ENCODE measurements around the gene NPFF. TPM values are rescaled to one million over a fixed set of nuclear protein-coding genes. Genes with fewer than 3 reads are reported as not detected.

NPFF gene
- total and polyA plus RNA-seq, 10 of the 15 experiments (the other 5 are each of a cell fraction or from before 2014, with no cell fraction given): 0.21 to 0.69 (median 0.23) TPM; not detected in 7

- TF ChIP-seq ZBTB40 (IDR thresholded peaks at IDR 0.05; ENCODE audit: borderline replicate concordance): no peak
These were observed 17.2 kb upstream of the NPFF start (continued) for GRCh38 chr12:53524476-53524875.

GRCh38 chr12:53523131-53523530 is 15.8 kb upstream of the NPFF start:
- H3K4me1 ChIP-seq (ENCODE audit: control insufficient read depth, insufficient read depth, low read length): no peaks in the 10 kb centered on the region
- H3K27me3 ChIP-seq (replicated peaks in 1 of 2; ENCODE audit: control insufficient read depth in 2 of 2, insufficient read depth in 2 of 2, low read length in 1 of 2): no peaks in the 10 kb centered on the region
- ATAC-seq: no peak
- H3K9me3 ChIP-seq (replicated peaks; ENCODE audit: control insufficient read depth, insufficient read depth, low read length): no peaks in the 10 kb centered on the region
- no TSS peak for BruUV-seq (replicated peaks)
- peaks cover 5 to 13% of the 10 kb centered on the region in 2 experiments; a peak in 3 of 4 replicates for H3K36me3 ChIP-seq (ENCODE audit: control insufficient read depth in 2 of 2, insufficient read depth in 2 of 2, low read length in 1 of 2)
- no peaks in the 10 kb centered on the region for H3K79me2 ChIP-seq (ENCODE audit: control insufficient read depth, insufficient read depth, low read length)
- H3K4me3 ChIP-seq: no peak overlapping the region
- FAIRE-seq: no peak
- WGBS (ENCODE audit: insufficient coverage, insufficient replicate concordance, low lambda C conversion rate, missing lambda C conversion rate): 90% methylated on average over 3 of the region's 3 CpGs
- H2AFZ ChIP-seq (ENCODE audit: control insufficient read depth, low read depth, low read length): no peak overlapping the region
- in situ Hi-C loops (cut with MboI): no loop called here
- ChIA-PET SMC1A (ENCODE audit: uncharacterized antibody, unreplicated experiment) (interaction anchor here (0.6 to 0.8 kb wide), 2 partner anchors 11 to 111 kb away, joined by 3 read pairs; no protein-coding TSS in a partner anchor), POLR2A (no interaction called here), CTCF (interaction anchor here (0.6 to 1.1 kb wide), 3 partner anchors 14 to 1383 kb away, joined by 3 to 4 read pairs (median 3); no protein-coding TSS in a partner anchor), RAD21 (ENCODE audit: unreplicated experiment) (no interaction called here)
- no peak for DNase-seq (ENCODE audit: low read depth, low spot score)
- no peaks in the 10 kb centered on the region for H4K20me1 ChIP-seq (ENCODE audit: control insufficient read depth, insufficient read depth)
- no peak overlapping the region for H3K9ac ChIP-seq (ENCODE audit: control insufficient read depth, insufficient read depth, low read length)
- TF ChIP-seq SRF (IDR thresholded peaks at IDR 0.05; ENCODE audit: low read depth in 2 of 2, low read length in 2 of 2): no peak
- TF ChIP-seq ZNF207 (IDR thresholded peaks at IDR 0.05; ENCODE audit: borderline replicate concordance): no peak
- intact Hi-C loops (cut with micrococcal nuclease; ENCODE audit: unreplicated experiment): no loop called here
- H3K4me2 ChIP-seq (ENCODE audit: control insufficient read depth, insufficient read depth): no peak overlapping the region
- H3K27ac ChIP-seq (ENCODE audit: control insufficient read depth, insufficient read depth): no peak overlapping the region

Data from GM12878 (cell line).